Right hindlimb (tissue), 1 donor: ENCODE results near the gene GRK6.
A peak's percentile ranks its signal among the peaks of the same experiment; 100 is the strongest.

Experiments used
- DNase-seq: peaks from one replicate; pipeline ENCODE4 v3.0.0-alpha.2; 2018

Gene GRK6

DNA sequence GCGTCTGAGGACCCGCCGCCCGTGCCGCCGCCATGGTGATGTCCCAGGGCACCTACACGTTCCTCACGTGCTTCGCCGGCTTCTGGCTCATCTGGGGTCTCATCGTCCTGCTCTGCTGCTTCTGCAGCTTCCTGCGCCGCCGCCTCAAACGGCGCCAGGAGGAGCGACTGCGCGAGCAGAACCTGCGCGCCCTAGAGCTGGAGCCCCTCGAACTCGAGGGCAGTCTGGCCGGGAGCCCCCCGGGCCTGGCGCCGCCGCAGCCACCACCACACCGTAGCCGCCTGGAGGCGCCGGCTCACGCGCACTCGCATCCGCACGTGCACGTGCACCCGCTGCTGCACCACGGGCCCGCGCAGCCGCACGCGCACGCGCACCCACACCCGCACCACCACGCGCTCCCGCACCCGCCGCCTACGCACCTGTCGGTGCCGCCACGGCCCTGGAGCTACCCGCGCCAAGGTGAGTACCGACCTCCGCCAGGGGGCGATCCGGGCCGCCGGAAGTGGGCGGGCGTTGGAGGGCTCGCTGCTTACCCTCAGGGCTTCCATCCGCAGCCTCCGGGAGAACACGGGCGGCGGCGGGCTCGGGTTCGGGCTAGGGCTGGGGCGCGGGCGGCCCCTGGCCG lies 28.7 kb downstream of the GRK6 start:
- DNase-seq: peak; percentile 86

DNA sequence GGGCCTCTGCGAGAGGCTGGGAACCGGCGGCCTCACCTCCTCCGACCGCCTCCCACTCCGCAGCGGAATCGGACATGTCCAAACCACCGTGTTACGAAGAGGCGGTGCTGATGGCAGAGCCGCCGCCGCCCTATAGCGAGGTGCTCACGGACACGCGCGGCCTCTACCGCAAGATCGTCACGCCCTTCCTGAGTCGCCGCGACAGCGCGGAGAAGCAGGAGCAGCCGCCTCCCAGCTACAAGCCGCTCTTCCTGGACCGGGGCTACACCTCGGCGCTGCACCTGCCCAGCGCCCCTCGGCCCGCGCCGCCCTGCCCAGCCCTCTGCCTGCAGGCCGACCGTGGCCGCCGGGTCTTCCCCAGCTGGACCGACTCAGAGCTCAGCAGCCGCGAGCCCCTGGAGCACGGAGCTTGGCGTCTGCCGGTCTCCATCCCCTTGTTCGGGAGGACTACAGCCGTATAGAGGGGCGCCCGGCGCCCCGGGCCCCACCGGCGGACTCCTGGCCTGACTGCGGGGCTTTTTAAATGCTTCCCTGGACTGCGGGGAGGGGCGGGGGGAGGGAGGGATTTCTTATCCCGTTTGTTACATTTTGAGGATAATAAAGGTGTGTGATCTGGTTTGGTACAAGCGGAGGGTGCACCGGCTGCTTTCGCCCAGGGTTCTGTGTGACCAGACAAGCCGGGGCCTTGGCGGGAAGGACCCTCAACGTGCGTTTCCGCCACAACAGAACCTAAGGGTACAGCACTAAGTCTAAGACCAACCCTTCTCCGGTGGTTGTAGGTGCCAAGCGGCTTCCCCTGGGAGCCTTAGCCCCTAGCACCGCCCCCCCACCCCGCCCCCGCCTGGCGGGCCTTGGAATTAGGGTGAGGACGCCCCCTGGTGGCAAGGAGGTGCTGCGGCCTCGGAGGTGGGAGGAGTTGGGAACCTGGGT lies 29.4 kb downstream of the GRK6 start:
- DNase-seq: peak; percentile 92

DNA sequence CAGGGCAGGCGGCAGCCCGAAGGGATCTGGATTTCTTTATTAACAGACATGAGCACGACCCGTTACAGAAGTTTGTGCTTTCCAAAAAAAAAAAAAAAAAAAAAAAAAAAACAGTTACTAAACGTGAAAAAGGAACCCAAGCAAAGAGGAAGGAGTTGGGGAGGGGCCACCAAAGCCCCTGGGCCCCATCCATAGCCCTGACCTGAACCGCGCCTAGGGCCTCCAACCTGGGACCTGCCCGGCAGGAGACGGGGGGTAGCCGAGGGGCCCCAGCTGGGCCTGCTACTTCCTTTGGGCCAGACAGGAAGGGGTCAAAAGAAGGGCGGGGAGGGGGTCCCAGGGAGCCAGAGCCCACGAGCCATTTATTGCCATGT lies 30.1 kb downstream of the GRK6 start:
- DNase-seq: no peak

DNA sequence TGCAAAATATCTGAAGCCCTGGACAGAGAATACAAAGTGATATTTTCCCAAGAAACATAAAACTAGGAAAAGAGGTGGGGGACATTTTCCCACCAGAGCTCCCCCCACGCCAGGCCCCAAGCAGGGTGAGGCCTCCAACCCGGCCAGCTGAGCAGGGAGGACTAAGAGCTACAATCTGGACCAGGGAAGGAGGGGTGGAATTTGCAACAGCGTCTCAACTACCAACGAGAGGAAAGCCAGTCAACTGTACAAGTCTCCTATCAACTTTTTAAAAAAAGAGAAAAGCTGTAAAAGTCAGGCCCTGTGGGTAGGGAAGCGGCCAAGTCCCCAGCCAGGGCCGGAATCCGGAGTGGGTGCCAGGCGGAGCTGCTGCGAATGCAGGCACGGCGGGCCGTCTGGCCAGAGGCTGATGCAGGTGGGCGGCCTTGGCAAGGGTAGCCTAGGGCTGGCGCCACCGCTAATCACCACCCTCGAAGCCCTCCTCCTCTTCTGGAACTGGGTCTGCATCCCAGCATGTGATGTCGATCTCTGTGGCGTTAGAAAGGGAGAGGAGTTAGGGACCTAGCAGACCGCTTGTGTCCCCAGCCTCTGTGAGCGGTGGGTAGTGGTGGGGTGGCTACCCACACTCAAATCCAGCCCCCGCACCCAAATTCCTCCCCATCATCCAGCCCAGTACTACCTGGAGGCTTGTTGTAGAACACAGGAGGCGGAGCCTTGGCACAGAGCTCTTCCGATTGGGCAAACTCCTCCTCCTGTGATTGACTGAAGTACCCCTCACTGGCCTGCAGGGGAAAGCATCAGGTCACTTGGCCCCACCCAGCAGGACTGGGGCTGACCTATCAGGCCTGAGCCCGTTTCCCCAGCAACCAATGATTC lies 30.7 kb downstream of the GRK6 start:
- peak; percentile 91 for DNase-seq

DNA sequence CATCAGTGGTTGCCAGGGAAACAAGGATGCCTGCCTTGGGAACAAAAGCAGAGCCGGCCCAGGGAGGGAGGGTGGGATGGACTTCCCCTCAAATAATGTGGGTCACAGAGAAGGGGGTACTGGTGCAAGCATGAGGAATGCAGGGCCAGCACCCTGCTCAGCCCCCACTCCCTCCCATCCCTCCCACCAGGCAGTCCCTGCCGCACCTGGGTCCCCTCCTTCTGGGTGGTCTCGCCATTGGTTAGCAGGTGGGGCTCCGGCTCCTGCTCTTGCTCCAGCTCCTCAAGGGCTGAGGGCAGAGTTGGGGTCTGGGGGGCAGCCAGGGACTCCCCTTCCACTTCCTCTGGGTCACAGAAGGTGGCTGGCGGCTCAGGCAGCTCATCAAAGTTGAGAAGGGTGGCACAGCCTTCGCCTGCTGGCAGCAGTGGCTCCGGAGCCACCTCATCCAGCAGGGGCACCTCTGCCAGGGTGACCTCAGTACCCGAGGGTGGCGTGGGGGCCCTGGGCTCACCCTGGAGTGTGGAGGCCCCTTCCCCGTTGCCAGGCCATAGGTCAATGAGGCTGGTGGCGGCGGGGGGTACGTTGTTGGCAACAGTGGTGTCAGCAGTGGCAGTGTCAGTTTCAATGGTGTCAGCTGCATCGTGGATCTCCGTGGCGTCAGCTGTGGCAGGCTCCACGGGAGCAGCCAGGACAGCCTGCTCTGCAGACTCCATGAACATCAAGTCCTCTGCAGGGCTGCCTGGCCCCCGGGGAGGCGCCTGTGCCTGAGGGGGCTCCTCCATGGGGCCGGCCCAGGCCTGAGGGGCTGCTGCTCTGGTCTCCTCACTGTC lies 31.6 kb downstream of the GRK6 start:
- no peak for DNase-seq

DNA sequence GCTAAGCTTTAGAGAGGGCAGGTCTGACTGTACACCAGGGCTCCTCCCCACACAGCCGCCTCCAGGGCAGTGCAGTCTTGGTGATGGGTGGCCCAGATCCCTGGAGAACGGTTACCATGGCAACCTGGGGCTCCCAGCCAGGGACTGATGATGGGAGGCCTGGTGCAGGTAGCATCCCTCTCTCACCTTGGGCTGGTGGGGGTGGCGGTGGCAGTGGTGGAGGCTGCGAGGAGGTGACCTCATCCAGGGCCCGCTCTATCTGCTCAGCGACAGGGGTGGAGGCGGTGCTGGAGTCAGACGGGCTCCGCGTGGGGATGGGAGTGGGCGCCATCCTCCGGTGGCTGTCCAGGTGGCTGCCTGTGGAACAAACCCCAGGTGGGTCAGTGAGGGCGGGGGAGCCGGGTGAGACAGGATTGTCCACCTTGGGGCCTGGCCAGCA lies 32.5 kb downstream of the GRK6 start:
- no peak for DNase-seq

DNA sequence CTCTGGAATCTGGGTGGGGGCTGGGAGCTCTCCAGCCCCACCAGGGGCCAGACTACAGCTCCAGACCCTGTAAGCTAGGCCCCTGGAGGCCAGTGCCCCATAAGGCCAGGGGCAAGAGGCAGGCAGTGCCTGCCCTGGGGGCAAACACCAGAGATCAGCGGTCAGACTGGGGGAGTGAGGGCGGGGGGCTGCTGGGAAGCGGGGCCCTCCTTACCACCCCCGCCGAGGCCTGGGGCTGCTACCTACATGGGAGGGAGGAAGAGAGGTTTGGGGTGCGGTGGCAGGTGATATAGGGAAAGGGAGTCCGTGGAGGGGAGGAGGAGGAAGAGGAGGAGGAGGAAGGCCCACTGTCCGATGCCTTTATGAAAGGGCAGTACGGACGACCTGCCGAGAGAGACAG lies 32.9 kb downstream of the GRK6 start:
- DNase-seq: no peak

DNA sequence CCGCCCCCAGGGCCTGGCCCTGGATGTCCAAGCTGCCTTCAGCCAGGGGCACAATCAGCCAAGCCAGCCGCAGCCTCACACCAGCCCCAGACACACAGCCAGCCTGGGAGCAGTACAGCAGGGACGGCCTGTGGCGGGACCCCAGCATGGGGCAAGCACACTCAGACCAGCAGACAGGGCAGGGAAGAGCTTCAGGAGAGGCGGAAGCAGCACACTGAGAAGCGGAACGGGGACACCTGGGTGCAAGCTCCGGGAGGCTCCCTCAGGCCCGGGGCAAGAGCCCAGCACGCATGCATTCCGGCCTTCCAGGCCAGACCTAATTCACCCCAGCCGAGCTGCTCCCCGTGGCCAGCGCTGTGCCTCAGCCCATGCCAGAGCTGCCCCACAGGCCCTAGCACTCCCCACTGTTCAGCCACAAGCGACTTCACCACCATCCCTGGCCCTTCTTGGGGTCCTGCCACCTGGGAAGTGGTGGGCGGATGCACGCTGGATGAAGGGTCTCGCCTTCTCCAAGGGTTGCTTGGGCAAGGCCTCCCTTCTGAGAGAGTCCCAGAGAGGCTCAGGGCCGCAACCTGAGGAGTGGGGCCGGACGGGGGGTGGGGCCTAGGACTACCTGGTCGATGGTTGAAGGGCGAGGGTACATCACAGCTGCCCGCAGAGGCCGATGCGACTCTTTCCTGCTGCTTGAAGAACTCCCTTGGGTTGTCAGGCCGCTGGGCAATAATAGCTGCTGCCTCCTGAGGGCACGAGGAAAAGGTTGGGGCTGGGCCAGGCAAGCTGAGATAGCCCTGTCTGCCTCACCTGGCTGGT lies 33.5 kb downstream of the GRK6 start:
- no peak for DNase-seq

DNA sequence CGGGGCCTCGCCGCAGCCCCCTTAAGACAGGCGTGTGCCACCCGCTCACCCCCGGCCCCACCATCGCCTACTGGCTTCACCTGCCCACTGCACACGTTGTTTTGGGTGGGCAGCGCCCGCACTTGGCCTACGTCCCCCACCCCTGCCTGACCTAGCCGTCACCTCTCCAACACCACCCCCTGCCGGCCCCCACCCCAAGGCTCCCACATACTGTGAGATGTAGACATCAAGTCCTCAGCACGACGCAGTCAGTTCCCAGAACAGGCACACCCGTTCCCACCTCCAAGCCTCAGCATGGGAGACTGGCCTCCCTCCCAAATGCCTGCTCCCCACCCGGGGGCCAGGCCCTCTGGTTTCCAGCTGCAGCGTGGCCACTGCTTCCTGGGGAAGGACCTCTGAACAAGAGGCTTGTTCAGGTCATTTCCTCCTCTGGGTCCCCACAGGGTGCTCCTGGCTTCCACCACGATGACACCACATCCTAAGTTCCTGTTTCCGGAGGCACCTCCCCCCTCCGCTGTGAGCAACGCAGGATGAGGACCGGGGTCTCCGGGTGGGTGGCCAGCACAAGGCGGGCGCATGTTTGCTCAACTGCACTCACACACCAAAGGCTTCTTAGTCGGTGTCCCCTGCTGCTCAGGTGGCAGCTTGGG lies 35.7 kb downstream of the GRK6 start:
- peak; percentile 47 for DNase-seq

DNA sequence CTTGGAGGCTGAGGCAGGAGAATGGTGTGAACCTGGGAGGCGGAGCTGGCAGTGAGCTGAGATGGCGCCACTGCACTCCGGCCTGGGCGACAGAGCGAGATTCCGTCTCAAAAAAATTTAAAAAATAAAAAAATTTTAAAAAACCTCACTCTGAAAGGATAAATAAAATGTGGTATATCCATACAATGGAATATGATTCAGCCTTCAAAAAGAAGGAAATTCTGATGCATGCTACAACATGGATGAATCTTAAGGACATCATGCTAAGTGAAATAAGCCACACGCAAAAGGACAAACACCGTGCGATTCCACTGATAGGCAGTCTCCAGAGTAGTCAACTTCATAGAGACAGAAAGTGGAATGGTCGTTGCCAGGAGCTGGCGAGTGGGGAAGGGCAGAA lies 38.6 kb downstream of the GRK6 start:
- no peak for DNase-seq

DNA sequence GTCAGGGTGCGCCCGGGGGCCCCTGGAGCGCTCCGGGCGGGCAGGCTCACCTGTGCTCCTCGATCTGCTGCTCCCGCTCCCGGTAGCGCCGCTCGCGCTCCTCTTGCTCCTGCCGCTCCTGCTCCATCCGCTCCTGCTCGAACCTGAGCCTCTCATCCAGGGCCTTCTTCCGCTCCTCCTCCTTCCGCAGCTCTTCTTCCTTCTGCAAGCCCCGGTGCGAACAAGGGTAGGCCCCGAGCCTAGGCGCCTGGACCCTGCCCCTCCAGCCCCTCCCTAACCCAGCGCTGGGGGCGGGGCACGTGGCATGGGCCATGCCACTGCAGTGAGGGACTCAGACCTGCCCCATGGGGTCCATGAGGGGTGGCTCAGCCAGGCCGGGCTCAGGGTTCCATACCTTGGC lies 40.4 kb downstream of the GRK6 start:
- no peak for DNase-seq

DNA sequence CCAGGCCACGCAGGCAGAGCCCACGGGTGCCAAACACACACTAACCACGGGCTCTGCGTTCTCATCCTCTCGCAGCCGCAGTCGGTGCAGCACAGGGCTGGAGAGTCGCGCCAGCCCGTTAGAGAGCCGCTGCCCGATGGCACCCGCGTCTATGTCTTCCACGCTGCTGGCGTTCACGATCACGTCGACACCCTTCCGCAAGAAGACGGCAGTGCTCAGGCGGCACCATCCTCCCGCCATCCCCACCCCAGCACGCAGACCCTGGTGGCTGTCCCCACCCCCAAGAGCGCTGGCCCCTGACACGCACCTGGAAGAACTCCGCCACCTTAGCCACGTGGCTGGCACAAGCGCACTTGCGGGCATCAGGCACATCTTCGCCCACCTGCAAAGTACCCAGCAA lies 41.0 kb downstream of the GRK6 start:
- DNase-seq: no peak

DNA sequence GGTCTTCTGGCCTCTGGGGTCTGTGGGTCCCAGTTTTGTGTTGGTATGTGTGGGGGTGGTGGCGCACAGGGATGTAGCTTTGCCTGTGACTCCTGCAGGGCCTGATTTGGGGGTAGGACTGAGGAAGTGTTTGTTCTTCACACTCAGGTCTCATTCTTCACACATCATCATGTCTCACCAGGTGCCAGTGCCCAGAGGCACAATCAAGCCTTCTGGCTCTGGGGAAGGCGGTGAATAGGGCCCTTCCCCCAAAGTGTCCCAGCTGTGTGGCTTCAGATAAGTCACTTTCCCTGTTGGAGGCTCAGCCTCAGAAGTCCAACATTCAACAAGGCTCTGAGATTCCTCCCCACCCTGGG lies 41.8 kb downstream of the GRK6 start:
- no peak for DNase-seq

DNA sequence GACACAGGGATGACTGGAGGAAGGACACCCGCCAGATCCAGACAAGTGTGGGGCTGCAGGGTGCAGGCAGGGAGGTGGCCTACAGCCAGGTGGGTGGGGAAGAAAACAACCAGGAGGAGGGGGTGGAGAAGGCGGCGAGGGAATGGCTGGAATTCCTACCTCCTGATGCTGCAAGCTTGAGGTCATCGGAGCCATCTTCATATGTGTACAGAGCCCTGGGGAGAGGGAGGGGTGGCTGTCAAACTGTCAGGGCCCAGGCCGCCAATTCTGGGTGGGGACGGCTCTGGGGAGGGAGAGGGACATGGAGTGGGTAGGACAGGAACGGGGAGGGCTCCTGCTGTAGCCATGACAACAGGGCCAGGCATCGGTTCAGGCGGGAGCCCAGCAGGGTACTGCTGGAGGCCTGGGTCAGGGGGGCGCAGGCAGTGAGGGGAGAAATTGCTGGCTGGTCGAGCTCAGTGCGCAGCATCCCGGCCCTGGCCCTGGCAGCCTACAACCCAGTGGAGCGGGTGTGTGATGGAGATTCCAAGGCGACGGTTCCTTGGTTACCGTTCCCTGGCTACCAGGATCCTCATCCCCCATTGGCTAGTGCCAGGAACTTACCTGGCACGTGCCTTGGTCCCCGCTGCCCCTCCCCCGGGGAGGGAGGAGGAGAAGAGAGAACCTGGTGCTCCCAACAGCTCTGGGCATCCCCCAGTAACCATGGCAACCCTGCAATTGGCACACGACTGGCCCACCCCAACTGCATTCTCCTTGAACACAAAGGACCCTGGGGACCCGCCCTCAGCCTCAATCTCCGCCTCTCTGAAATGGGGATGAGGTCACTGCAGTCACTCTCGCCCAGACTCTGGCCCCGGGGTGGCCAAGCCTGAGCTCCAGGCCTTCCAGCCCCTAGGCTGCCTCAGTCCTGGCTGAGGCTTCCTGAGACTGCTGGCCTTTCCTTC lies 42.5 kb downstream of the GRK6 start:
- peak; percentile 65 for DNase-seq

DNA sequence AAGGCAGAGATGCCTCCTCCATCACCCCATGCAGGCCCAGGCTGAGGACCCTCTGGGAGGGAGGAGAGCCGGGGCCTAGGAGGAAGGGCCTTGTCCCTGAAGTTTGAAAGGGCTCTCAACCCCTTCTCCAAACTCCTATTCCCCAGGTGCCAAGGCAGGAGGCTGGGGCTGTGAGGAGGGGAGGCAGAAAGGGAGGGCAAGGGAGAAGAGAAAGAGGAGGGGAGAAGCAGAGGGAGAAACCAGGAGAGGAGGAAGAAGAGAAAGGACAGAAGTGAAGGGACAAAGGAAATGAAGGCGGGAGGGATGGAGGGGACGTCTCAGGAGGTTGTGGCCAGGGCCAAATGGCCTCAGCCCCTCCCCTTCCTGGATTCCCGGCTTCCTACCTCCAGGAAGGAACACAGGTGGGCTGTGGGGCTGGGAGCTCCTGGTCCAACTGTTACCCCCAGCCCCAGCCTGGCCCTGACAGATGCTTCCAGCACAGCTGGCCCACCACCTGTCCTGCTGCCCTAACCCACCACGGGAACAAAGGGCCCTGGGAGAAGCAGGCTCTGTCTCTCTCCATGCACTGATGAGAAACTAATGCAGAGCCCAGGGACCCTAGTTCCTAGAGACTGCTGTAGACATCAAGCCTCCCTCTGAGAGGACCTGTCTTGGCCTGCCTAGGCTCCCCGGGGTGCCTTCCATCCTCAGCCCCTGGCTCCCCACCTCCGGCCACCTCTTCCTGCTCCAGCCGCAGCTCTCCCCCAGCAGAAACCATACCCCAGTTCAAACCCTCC lies 43.5 kb downstream of the GRK6 start:
- no peak for DNase-seq

DNA sequence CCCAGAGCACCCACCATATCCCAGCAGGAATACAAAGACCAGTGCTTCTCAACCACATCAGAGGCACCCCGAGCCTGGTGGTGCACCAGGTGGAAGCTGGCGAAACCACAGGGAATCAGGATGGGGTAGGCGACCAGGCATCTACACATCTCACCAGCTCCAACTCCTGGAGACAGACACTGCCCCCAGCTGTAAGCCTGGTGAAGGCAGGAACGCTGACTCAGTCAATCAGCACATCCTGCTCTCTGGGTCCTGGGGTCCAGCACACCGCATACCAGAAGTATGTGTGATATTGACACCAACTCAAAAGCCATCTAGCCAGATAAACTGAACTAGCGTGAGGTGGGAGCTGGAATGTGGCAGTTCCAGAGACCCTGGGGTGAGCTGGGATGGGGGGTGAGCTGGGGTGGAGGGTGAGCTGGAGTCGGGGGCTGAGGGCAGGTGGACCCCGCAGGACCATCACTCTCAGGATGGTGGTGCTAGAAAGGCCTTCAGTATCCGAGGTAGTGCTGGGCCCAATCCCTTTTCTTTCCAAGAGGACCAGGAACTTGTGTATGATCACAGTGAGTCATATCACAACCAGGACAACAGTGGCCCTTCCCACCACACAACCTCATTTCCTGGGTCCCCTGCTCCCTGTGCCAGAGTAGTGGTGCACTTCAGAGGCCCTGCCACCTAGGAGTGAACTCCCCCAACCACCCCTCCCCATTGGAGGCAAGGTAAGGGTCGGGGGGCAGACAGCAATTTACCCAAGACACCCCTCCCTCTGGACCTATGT lies 44.5 kb downstream of the GRK6 start:
- no peak for DNase-seq

DNA sequence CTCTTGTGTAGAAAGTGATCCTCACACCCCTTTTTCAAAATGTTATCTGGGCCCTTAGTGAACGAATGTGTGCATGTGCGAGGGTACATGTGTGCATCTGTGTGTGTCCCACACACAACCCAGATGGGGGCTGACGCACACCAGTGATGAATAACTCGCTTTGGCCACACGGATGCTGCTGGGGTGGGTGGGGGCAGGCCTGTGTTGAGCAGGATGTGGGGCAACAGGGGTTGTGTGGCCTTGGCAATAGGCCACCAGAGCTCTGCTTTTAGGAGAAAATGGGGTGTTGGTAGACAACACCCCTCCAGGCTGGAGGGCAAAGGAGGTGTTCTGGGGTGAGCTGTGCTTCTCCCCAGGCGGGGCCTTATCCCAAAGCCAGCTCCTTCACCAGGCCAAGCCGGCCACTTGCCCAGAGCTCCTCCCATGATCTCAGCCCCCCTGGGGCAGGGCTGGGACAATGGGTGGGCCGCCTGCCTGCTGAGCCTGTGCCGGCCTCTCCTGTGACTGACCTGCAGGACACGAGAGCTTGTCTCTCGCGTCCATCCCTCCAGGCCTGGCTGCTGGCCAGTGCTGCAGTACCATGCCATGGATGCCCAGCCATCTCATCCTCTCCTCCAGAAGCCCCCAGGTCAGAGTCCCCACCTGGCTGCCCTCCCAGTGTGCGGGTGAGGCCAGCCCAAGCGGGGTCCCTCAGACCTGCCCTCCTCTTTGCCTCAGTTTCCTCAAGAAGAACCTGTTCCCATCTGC lies 45.3 kb downstream of the GRK6 start:
- DNase-seq: no peak
